H1 (cell line): ENCODE data around the gene NPBWR2. TPM values are rescaled to one million over a fixed set of nuclear protein-coding genes. Genes with fewer than 3 reads are reported as not detected.

Experiments used
- CTCF ChIA-PET: fragments of 300-600 bp; sonication (Branson Sonifier 250); formaldehyde crosslinking; loops from one replicate; lab custom pipeline; 2021; ENCODE audit not compliant: partially characterized antibody; lab: Charles Lee
- POLR2A ChIA-PET: fragments of 300-600 bp; sonication (Branson Sonifier 250); formaldehyde crosslinking; loops from one replicate; lab custom pipeline; 2021; ENCODE audit warnings: inconsistent platforms; ENCODE audit not compliant: partially characterized antibody; lab: Charles Lee
- DNase-seq, 2 experiments: peaks; one replicate each; pipeline versions ENCODE4 v3.0.0 to v3.0.0-alpha.2; 2010 to 2022; ENCODE audit warnings: low spot score in 2 of 2, low read depth in 1 of 2, mixed read lengths in 1 of 2
- FAIRE-seq: peaks from 2 replicates; lab custom pipeline; 2011; peaks lifted over from hg19 to GRCh38; lab: Jason Lieb, UNC
- H2AFZ ChIP-seq: 2 replicates; pipeline ENCODE4 v1.8.1; 2012; ENCODE audit warnings: low read length, inconsistent platforms
- H2AK5ac ChIP-seq: 2 replicates; pipeline ENCODE4 v1.6.1; 2013; ENCODE audit warnings: low read depth, low read length
- H2BK120ac ChIP-seq: replicated peaks from 2 replicates; pipeline ENCODE3; 2013; ENCODE audit warnings: low read depth, low read length, inconsistent platforms
- H2BK12ac ChIP-seq: 2 replicates; pipeline ENCODE4 v1.6.1; 2013; ENCODE audit warnings: low read depth, low read length
- H2BK15ac ChIP-seq: 2 replicates; pipeline ENCODE4 v1.6.1; 2013; ENCODE audit warnings: low read length
- H2BK20ac ChIP-seq: 2 replicates; pipeline ENCODE4 v1.6.1; 2013; ENCODE audit warnings: low read length
- H2BK5ac ChIP-seq: 2 replicates; pipeline ENCODE4 v1.6.1; 2013; ENCODE audit warnings: low read depth, low read length
- H3K14ac ChIP-seq: 2 replicates; pipeline ENCODE4 v1.6.1; 2013; ENCODE audit warnings: inconsistent platforms; ENCODE audit not compliant: insufficient read length
- H3K18ac ChIP-seq: 2 replicates; pipeline ENCODE4 v1.6.1; 2013; ENCODE audit warnings: low read length; ENCODE audit errors: extremely low read depth
- H3K23ac ChIP-seq: 2 replicates; pipeline ENCODE4 v1.6.1; 2013; ENCODE audit warnings: inconsistent platforms; ENCODE audit not compliant: insufficient read length
- H3K23me2 ChIP-seq: 2 replicates; pipeline ENCODE4 v1.6.1; 2013; ENCODE audit warnings: low read depth, low read length
- H3K27ac ChIP-seq: 2 replicates; pipeline ENCODE4 v1.6.1; 2011; ENCODE audit warnings: low read depth, low read length, inconsistent platforms
- H3K27me3 ChIP-seq, 4 experiments: replicated peaks in 1 of 4; 1 replicate in 1 of 4; 2 replicates in 3 of 4; pipeline versions ENCODE4 v1.6.1 to v1.8.1; 2011 to 2013; ENCODE audit warnings: low read length in 3 of 4, mild to moderate bottlenecking in 3 of 4, inconsistent platforms in 2 of 4, mixed read lengths in 2 of 4, moderate library complexity in 1 of 4; ENCODE audit not compliant: control insufficient read depth in 3 of 4, insufficient read depth in 3 of 4; ENCODE audit errors: extremely low read depth in 1 of 4
- H3K36me3 ChIP-seq, 4 experiments: 2 replicates each; pipeline versions ENCODE4 v1.6.1 to v1.8.1; 2011 to 2013; ENCODE audit warnings: mild to moderate bottlenecking in 4 of 4, low read length in 3 of 4, moderate library complexity in 2 of 4, control low read depth in 1 of 4, inconsistent platforms in 1 of 4; ENCODE audit not compliant: insufficient read depth in 4 of 4, control insufficient read depth in 2 of 4
- H3K4ac ChIP-seq: replicated peaks from 2 replicates; pipeline ENCODE3; 2013; ENCODE audit warnings: low read length, low read depth, mixed read lengths, inconsistent platforms; ENCODE audit not compliant: insufficient read length
- H3K4me1 ChIP-seq, 4 experiments: replicated peaks in 1 of 4; 1 replicate in 1 of 4; 2 replicates in 3 of 4; pipeline versions ENCODE4 v1.6.1 to v1.8.1; 2011 to 2013; ENCODE audit warnings: low read length in 3 of 4, inconsistent platforms in 2 of 4, mixed read lengths in 1 of 4; ENCODE audit not compliant: insufficient read depth in 4 of 4, control insufficient read depth in 3 of 4
- H3K4me2 ChIP-seq, 2 experiments: 2 replicates each; pipeline versions ENCODE4 v1.6.1 to v1.8.1; 2011 to 2013; ENCODE audit warnings: low read depth in 2 of 2, low read length in 2 of 2, control low read depth in 1 of 2, inconsistent platforms in 1 of 2, mild to moderate bottlenecking in 1 of 2; ENCODE audit not compliant: insufficient read depth in 1 of 2
- H3K4me3 ChIP-seq, 4 experiments: fragments of 200-600, 300-600 bp in 1 of 4; sonication (generic), shearing (Covaris generic), sonication (Bioruptor Twin) in 1 of 4; 2 replicates each; pipeline versions ENCODE4 v1.5.1 to v1.8.1; 2011 to 2016; ENCODE audit warnings: low read length in 4 of 4, low read depth in 3 of 4, control low read depth in 2 of 4, inconsistent platforms in 2 of 4, mild to moderate bottlenecking in 2 of 4, mixed read lengths in 1 of 4, moderate library complexity in 1 of 4; ENCODE audit not compliant: insufficient read depth in 2 of 4; ENCODE audit errors: extremely low read depth in 1 of 4
- H3K56ac ChIP-seq: replicated peaks from 2 replicates; pipeline ENCODE3; 2013; ENCODE audit warnings: low read depth, mild to moderate bottlenecking, mixed read lengths, low read length, inconsistent platforms; ENCODE audit not compliant: insufficient read length
- H3K79me1 ChIP-seq: 2 replicates; pipeline ENCODE4 v1.6.1; 2013; ENCODE audit warnings: low read depth, low read length, control low read depth
- H3K79me2 ChIP-seq, 2 experiments: 2 replicates each; pipeline versions ENCODE4 v1.6.1 to v1.8.1; 2012 to 2013; ENCODE audit warnings: low read length in 2 of 2, mild to moderate bottlenecking in 2 of 2, inconsistent platforms in 1 of 2; ENCODE audit not compliant: insufficient read depth in 2 of 2, control insufficient read depth in 1 of 2
- H3K9ac ChIP-seq, 4 experiments: replicated peaks in 1 of 4; 1 replicate in 1 of 4; 2 replicates in 3 of 4; pipeline versions ENCODE4 v1.6.1 to v1.8.1; 2011 to 2013; ENCODE audit warnings: low read depth in 3 of 4, low read length in 3 of 4, control low read depth in 2 of 4, mild to moderate bottlenecking in 2 of 4, moderate library complexity in 2 of 4, inconsistent platforms in 1 of 4; ENCODE audit errors: extremely low read depth in 1 of 4
- H3K9me3 ChIP-seq, 2 experiments: 2 replicates each; pipeline versions ENCODE4 v1.6.1 to v1.8.1; 2012 to 2013; ENCODE audit warnings: mild to moderate bottlenecking in 2 of 2, moderate library complexity in 2 of 2, control low read depth in 1 of 2, inconsistent platforms in 1 of 2, low read depth in 1 of 2, low read length in 1 of 2, mixed read lengths in 1 of 2; ENCODE audit not compliant: insufficient read depth in 2 of 2
- H4K20me1 ChIP-seq, 2 experiments: replicated peaks in 1 of 2; 2 replicates each; pipeline versions ENCODE3 to v1.8.1; 2011 to 2013; ENCODE audit warnings: inconsistent platforms in 2 of 2, low read length in 2 of 2, mild to moderate bottlenecking in 1 of 2; ENCODE audit not compliant: insufficient read depth in 2 of 2, control insufficient read depth in 1 of 2
- H4K5ac ChIP-seq: 2 replicates; pipeline ENCODE4 v1.6.1; 2013; ENCODE audit warnings: low read length, low read depth, mixed read lengths, inconsistent platforms; ENCODE audit not compliant: insufficient read length
- H4K8ac ChIP-seq: 2 replicates; pipeline ENCODE4 v1.8.0; 2013; ENCODE audit warnings: mild to moderate bottlenecking, moderate library complexity, low read length, inconsistent platforms; ENCODE audit not compliant: insufficient read depth; ENCODE audit errors: extremely low read depth
- H4K91ac ChIP-seq: replicated peaks from 2 replicates; pipeline ENCODE3; 2013; ENCODE audit warnings: low read length, mixed read lengths, inconsistent platforms; ENCODE audit not compliant: insufficient read length
- ASH2L ChIP-seq: fragments of 200-600, 300-600 bp; sonication (generic); IDR thresholded peaks from one replicate; pipeline ENCODE4 v1.7.1; 2017; ENCODE audit warnings: low read length
- CBX8 ChIP-seq: fragments of 300-800, 300-1000 bp; sonication (generic); IDR thresholded peaks from 2 replicates; pipeline ENCODE4 v1.7.1; 2016; ENCODE audit warnings: low read depth, low read length, borderline replicate concordance
- CTCF ChIP-seq, 3 experiments: IDR thresholded peaks; 1 replicate in 2 of 3; 2 replicates in 1 of 3; pipeline versions ENCODE4 v1.5.1 to v1.6.1; 2011; ENCODE audit warnings: low read length in 3 of 3, mild to moderate bottlenecking in 3 of 3, inconsistent platforms in 2 of 3, low read depth in 1 of 3, moderate library complexity in 1 of 3; ENCODE audit not compliant: insufficient read depth in 1 of 3; ENCODE audit errors: control extremely low read depth in 1 of 3
- KDM1A ChIP-seq: fragments of 200-600, 300-600 bp; sonication (generic); IDR thresholded peaks from 2 replicates; pipeline ENCODE4 v1.7.1; 2016; ENCODE audit warnings: mild to moderate bottlenecking, low read length, borderline replicate concordance
- WGBS, 2 experiments: shearing (Covaris generic) in 1 of 2; methylation state at CpG; one replicate each; pipeline versions ENCODE4 v1.1.6 to v1.1.7; 2013 to 2015; ENCODE audit warnings: low lambda C conversion rate in 2 of 2, mixed read lengths in 2 of 2, inconsistent platforms in 1 of 2, low coverage in 1 of 2, missing lambda C conversion rate in 1 of 2; ENCODE audit not compliant: insufficient replicate concordance in 2 of 2, insufficient coverage in 1 of 2, insufficient read length in 1 of 2; ENCODE audit errors: extremely low coverage in 1 of 2, missing lambda C conversion rate in 1 of 2; 5-methylcytosine and 5-hydroxymethylcytosine counted together
- polyA plus RNA-seq, 7 experiments: library from polyadenylated mRNA; depleted of rRNA in 3 of 7; stranded (reverse) in 5 of 7; unstranded in 2 of 7; fragments of >200 nt in 5 of 7; fragments of 200-250 nt in 2 of 7; gene quantifications; 1 replicate in 5 of 7; 2 replicates in 1 of 7; 4 replicates in 1 of 7; pipeline versions ENCODE4 v1.2.1 to v1.2.3, GENCODE V29; 2011 to 2013; ENCODE audit warnings: missing spikeins in 2 of 7, mixed read lengths in 2 of 7
- total RNA-seq: library from RNA; stranded (reverse); fragmentation: NEBNext Ultra II Directional; extraction: Animal tissue kit (Norgen Biotek cat#: 25700); gene quantifications from 2 replicates; pipeline ENCODE4 v1.2.1, GENCODE V29; 2021

The NPBWR2 gene
- total and polyA plus RNA-seq, 2 of the 8 experiments (the other 6 are each of a cell fraction or from before 2014, with no cell fraction given), result not detected

DNA sequence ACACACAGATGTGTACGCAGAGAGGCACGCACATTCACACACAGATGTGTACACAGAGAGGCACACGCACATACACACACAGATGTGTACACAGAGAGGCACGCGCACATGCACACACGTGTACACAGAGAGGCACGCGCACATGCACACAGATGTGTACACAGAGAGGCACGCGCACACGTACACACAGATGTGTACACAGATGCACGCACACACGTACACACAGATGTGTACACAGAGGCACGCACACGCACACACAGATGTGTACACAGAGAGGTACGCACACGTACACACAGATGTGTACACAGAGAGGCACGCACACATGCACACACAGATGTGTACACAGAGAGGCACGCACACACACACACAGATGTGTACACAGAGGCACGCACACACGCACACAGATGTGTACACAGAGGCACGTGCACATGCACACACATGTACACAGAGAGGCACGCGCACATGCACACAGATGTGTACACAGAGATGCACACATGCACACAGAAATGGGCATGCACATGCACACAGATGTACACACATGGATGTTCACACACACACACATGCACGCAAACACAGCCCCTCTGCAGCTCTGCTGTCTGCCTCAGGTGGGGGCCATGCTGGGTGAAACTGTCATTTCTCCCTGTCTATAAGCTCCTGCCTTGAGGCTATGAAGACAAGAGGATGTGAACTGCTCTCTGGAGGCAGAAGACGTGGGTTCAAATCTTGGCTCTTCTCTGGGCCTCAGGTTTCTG is 42.6 kb upstream of the NPBWR2 start:
- no peaks in the 10 kb centered on the region for H3K79me2 ChIP-seq
- H3K9ac ChIP-seq, result peak overlapping the region in 1 of 4 experiments; percentile 36; a peak in 1 of 7 replicates
- no peak overlapping the region for H3K4me2 ChIP-seq
- H3K9me3 ChIP-seq, result peaks cover 9 to 10% of the 10 kb centered on the region in 2 experiments
- no peak overlapping the region for H3K27ac ChIP-seq
- H2AFZ ChIP-seq, result no peak overlapping the region
- no peak overlapping the region for H2BK20ac ChIP-seq
- no peak overlapping the region for H4K8ac ChIP-seq
- H3K56ac ChIP-seq, result no peak overlapping the region
- H4K20me1 ChIP-seq, result peaks cover 0 to 8% of the 10 kb centered on the region in 2 experiments
- ChIA-PET CTCF (interaction anchor here (0.9 to 1.5 kb wide), 4 partner anchors 8 to 35 kb away, joined by 3 to 4 read pairs (median 4); no protein-coding TSS in a partner anchor), POLR2A (interaction anchor here (0.9 kb wide), 1 partner anchor 12 kb away, joined by 3 read pairs; no protein-coding TSS in a partner anchor)
- H3K14ac ChIP-seq, result no peak overlapping the region
- H2BK12ac ChIP-seq, result no peak overlapping the region; the same call in 1 of the 2 replicates
- peaks cover 0 to 17% (median 9%) of the 10 kb centered on the region in 4 experiments; a peak in 5 of 7 replicates for H3K4me1 ChIP-seq
- no peak overlapping the region for H3K4me3 ChIP-seq
- no peak overlapping the region for H4K5ac ChIP-seq
- H2BK15ac ChIP-seq, result no peak overlapping the region
- no peak overlapping the region for H3K18ac ChIP-seq
- H3K27me3 ChIP-seq, result no peaks in the 10 kb centered on the region
- H3K4ac ChIP-seq, result no peak overlapping the region
- no peaks in the 10 kb centered on the region for H3K79me1 ChIP-seq
- H3K23ac ChIP-seq, result no peak overlapping the region
- DNase-seq (peak in 1 of 2 experiments; percentile 27), FAIRE-seq (no peak)
- peak overlapping the region; percentile 59; the same call in 1 of the 2 replicates for H2AK5ac ChIP-seq
- peaks cover 7% of the 10 kb centered on the region; the same call in 1 of the 2 replicates for H3K23me2 ChIP-seq
- H2BK120ac ChIP-seq, result no peak overlapping the region
- WGBS, 2 experiments, result 92% methylated on average over 26 of the region's 26 CpGs; no CpG with 5 or more reads in 1 of the 2 experiments
- peak overlapping the region; percentile 80 for H2BK5ac ChIP-seq
- TF ChIP-seq KDM1A, result peak; percentile 95; the same call in 1 of the 2 replicates
- no peak for TF ChIP-seq ASH2L
- TF ChIP-seq CBX8, result no peak
- no peak for TF ChIP-seq CTCF (IDR thresholded peaks at IDR 0.05; ENCODE audit: control extremely low read depth in 1 of 3, insufficient read depth in 1 of 3, low read depth in 1 of 3, low read length in 3 of 3)
- TF ChIP-seq, all 59 proteins: peak for 1
- peak overlapping the region; percentile 42 for H4K91ac ChIP-seq
- no peaks in the 10 kb centered on the region; a peak in 1 of 8 replicates for H3K36me3 ChIP-seq
